B cell (primary cell): ENCODE results near the gene FAM227B.

Experiments used
- CTCF ChIP-seq: fragments of 200-600 bp; IDR thresholded peaks from one replicate; pipeline ENCODE4 v1.8.0; 2022; ENCODE audit warnings: antibody characterized with exemption, mild to moderate bottlenecking
- EZH2 ChIP-seq: IDR thresholded peaks from 2 replicates; pipeline ENCODE4 v1.6.1; 2012; ENCODE audit warnings: borderline replicate concordance, low read depth, mild to moderate bottlenecking, moderate library complexity, low read length; ENCODE audit not compliant: insufficient read depth, poor library complexity, severe bottlenecking

GRCh38 chr15:49620658-49621368 lies at the start of gene FAM227B, which contains the start of gene DTWD1:
- TF ChIP-seq CTCF (no peak), EZH2 (no peak)
